Activated CD8-positive, alpha-beta memory T cell treated with anti-CD3 and anti-CD28 coated beads, Interleukin-2, amount 50 U/mL, for 1 hour (primary cell): ENCODE data around the gene OR10K2.
"Not testable (repeated sequence)": the region's sequence is repeated elsewhere in the genome, so short reads cannot be mapped to it uniquely, and the experiment has no call there.

Experiments used
- DNase-seq: peaks from one replicate; pipeline ENCODE4 v3.0.0-alpha.2; 2020; ENCODE audit errors: extremely low read depth

The OR10K2 gene

GRCh38 chr1:158426137-158426536, at the start of gene OR10K2:
OR10K2 (minus strand) TSS chr1:158426237; CDS start chr1:158420866, 5,371 bp downstream.
- no peak for DNase-seq

GRCh38 chr1:158471920-158472319, 45.9 kb upstream of the OR10K2 start, which contains the start of gene OR10R2:
OR10R2 (plus strand) TSS chr1:158472220; CDS start chr1:158472326, 106 bp downstream.
- no peak for DNase-seq

- DNase-seq = no peak
These were observed 35.5 kb upstream of the OR10K2 start, which contains the start of gene OR10K1 for GRCh38 chr1:158461534-158461933. OR10K1 (plus strand) TSS chr1:158461834; CDS start chr1:158465562, 3,728 bp downstream.

- DNase-seq = no peak
These were observed 32.2 kb upstream of the OR10K2 start for GRCh38 chr1:158458263-158458662.

- no peak for DNase-seq
These were observed 31.2 kb upstream of the OR10K2 start for GRCh38 chr1:158457246-158457645.

- no peak for DNase-seq
These were observed 28.5 kb upstream of the OR10K2 start for GRCh38 chr1:158454537-158454936.

- DNase-seq = no peak
These were observed 19.3 kb upstream of the OR10K2 start for GRCh38 chr1:158445376-158445775.

- DNase-seq = no peak
These were observed 8.7 kb upstream of the OR10K2 start for GRCh38 chr1:158434741-158435140.

- not testable (repeated sequence) for DNase-seq
These were observed 4.1 kb upstream of the OR10K2 start for GRCh38 chr1:158430163-158430562.

GRCh38 chr1:158425027-158425426, 1.0 kb downstream of the OR10K2 start:
- no peak for DNase-seq

GRCh38 chr1:158422212-158422611, 3.8 kb downstream of the OR10K2 start:
- no peak for DNase-seq

- DNase-seq = no peak
These were observed 8.5 kb downstream of the OR10K2 start for GRCh38 chr1:158417586-158417985.

GRCh38 chr1:158414651-158415345, 11.2 kb downstream of the OR10K2 start:
- DNase-seq = no peak

GRCh38 chr1:158407092-158407491, 18.9 kb downstream of the OR10K2 start:
- no peak for DNase-seq

GRCh38 chr1:158400871-158401270, 25.2 kb downstream of the OR10K2 start:
- no peak for DNase-seq

- no peak for DNase-seq
These were observed 27.1 kb downstream of the OR10K2 start, which contains the start of gene OR10T2 for GRCh38 chr1:158398818-158399514. OR10T2 (minus strand) TSS chr1:158399466; CDS start chr1:158399466, 0 bp downstream.

- no peak for DNase-seq
These were observed 29.4 kb downstream of the OR10K2 start for GRCh38 chr1:158396646-158397045.

GRCh38 chr1:158393476-158393875, 32.6 kb downstream of the OR10K2 start:
- DNase-seq = no peak

GRCh38 chr1:158391099-158391498, 34.9 kb downstream of the OR10K2 start:
- no peak for DNase-seq

- DNase-seq = no peak
These were observed 35.7 kb downstream of the OR10K2 start for GRCh38 chr1:158390331-158390730.

- no peak for DNase-seq
These were observed 51.2 kb downstream of the OR10K2 start for GRCh38 chr1:158374860-158375259.

GRCh38 chr1:158374101-158374500, 51.9 kb downstream of the OR10K2 start:
- not testable (repeated sequence) for DNase-seq
